HG02763 (cell line): ENCODE results near the gene CHML.

Experiments used
- ATAC-seq: cut with Tn5 transposase; IDR thresholded peaks from one replicate; pipeline ENCODE4 v1.9.1; 2021; ENCODE audit warnings: mild to moderate bottlenecking, moderate library complexity; ENCODE audit not compliant: unreplicated experiment

The CHML gene

GRCh38 chr1:241624935-241625334, 15.2 kb downstream of the CHML start:
- ATAC-seq, result no peak

GRCh38 chr1:241622669-241623068, 17.5 kb downstream of the CHML start:
- ATAC-seq, result no peak

GRCh38 chr1:241617426-241617825, 22.7 kb downstream of the CHML start:
- ATAC-seq, result no peak

- no peak for ATAC-seq
Measured at GRCh38 chr1:241615043-241615974, 24.9 kb downstream of the CHML start.

- no peak for ATAC-seq
Measured at GRCh38 chr1:241614572-241614971, 25.6 kb downstream of the CHML start.

GRCh38 chr1:241614144-241614543, 26.0 kb downstream of the CHML start:
- ATAC-seq, result no peak

GRCh38 chr1:241612533-241613477, 27.4 kb downstream of the CHML start:
- no peak for ATAC-seq

GRCh38 chr1:241611736-241612135, 28.4 kb downstream of the CHML start:
- no peak for ATAC-seq

- peak; percentile 88 for ATAC-seq
Measured at GRCh38 chr1:241611063-241611462, 29.1 kb downstream of the CHML start.

- no peak for ATAC-seq
Measured at GRCh38 chr1:241610056-241610815, 29.9 kb downstream of the CHML start.

- ATAC-seq, result no peak
Measured at GRCh38 chr1:241608379-241609033, 31.7 kb downstream of the CHML start.

GRCh38 chr1:241607497-241607896, 32.7 kb downstream of the CHML start:
- no peak for ATAC-seq

- ATAC-seq, result no peak
Measured at GRCh38 chr1:241606544-241606943, 33.6 kb downstream of the CHML start.

GRCh38 chr1:241605146-241605805, 34.9 kb downstream of the CHML start:
- ATAC-seq, result no peak

- no peak for ATAC-seq
Measured at GRCh38 chr1:241603731-241604245, 36.4 kb downstream of the CHML start.

GRCh38 chr1:241600496-241600901, 39.7 kb downstream of the CHML start:
- peak; percentile 84 for ATAC-seq

GRCh38 chr1:241598249-241598648, 41.9 kb downstream of the CHML start:
- peak; percentile 30 for ATAC-seq

GRCh38 chr1:241596633-241597032, 43.5 kb downstream of the CHML start:
- ATAC-seq, result no peak

GRCh38 chr1:241593186-241593585, 47.0 kb downstream of the CHML start:
- ATAC-seq, result no peak
